Keratinocyte (primary cell): ENCODE results near the gene TENM3. TPM values are rescaled to one million over a fixed set of nuclear protein-coding genes. Genes with fewer than 3 reads are reported as not detected.

Source experiments
- DNase-seq: peaks from one replicate; pipeline ENCODE4 v3.0.0-alpha.2; 2011; ENCODE audit warnings: low read depth, missing footprints, low spot score
- FAIRE-seq: peaks from 2 replicates; lab custom pipeline; 2011; peaks lifted over from hg19 to GRCh38; lab: Jason Lieb, UNC
- H2AFZ ChIP-seq: 2 replicates; pipeline ENCODE4 v1.6.0; 2012; ENCODE audit warnings: low read length, control low read depth, inconsistent platforms; ENCODE audit not compliant: control insufficient read depth
- H3K27ac ChIP-seq: 2 replicates; pipeline ENCODE4 v1.5.1; 2011; ENCODE audit warnings: low read length; ENCODE audit not compliant: control insufficient read depth, insufficient read depth
- H3K27me3 ChIP-seq: 3 replicates; pipeline ENCODE4 v1.6.0; 2011; ENCODE audit warnings: low read length; ENCODE audit not compliant: control insufficient read depth, insufficient read depth; ENCODE audit errors: extremely low read depth
- H3K36me3 ChIP-seq, 2 experiments: 2 replicates in 1 of 2; 3 replicates in 1 of 2; pipeline ENCODE4 v1.5.1; 2011; ENCODE audit warnings: low read length in 2 of 2, mild to moderate bottlenecking in 1 of 2; ENCODE audit not compliant: control insufficient read depth in 2 of 2, insufficient read depth in 2 of 2; ENCODE audit errors: extremely low read depth in 1 of 2
- H3K4me1 ChIP-seq: 3 replicates; pipeline ENCODE4 v1.5.1; 2011; ENCODE audit warnings: low read length; ENCODE audit not compliant: control insufficient read depth, insufficient read depth; ENCODE audit errors: extremely low read depth
- H3K4me2 ChIP-seq: 3 replicates; pipeline ENCODE4 v1.6.0; 2011; ENCODE audit warnings: low read depth, low read length; ENCODE audit not compliant: control insufficient read depth, insufficient read depth; ENCODE audit errors: extremely low read depth
- H3K4me3 ChIP-seq, 3 experiments: fragments of 200-600 bp in 1 of 3; sonication (generic) in 1 of 3; 2 replicates in 2 of 3; 3 replicates in 1 of 3; pipeline ENCODE4 v1.5.1; 2011 to 2016; ENCODE audit warnings: low read length in 3 of 3, mild to moderate bottlenecking in 3 of 3, control low read depth in 2 of 3, inconsistent platforms in 1 of 3, low read depth in 1 of 3, mixed read lengths in 1 of 3, mixed run types in 1 of 3, moderate library complexity in 1 of 3; ENCODE audit not compliant: control insufficient read depth in 2 of 3, insufficient read depth in 2 of 3; ENCODE audit errors: extremely low read depth in 1 of 3
- H3K79me2 ChIP-seq: 2 replicates; pipeline ENCODE4 v1.6.0; 2012; ENCODE audit warnings: low read length; ENCODE audit not compliant: control insufficient read depth, insufficient read depth
- H3K9ac ChIP-seq: 3 replicates; pipeline ENCODE4 v1.6.0; 2011; ENCODE audit warnings: low read length; ENCODE audit not compliant: control insufficient read depth, insufficient read depth; ENCODE audit errors: extremely low read depth
- H3K9me1 ChIP-seq: 3 replicates; pipeline ENCODE4 v1.6.0; 2011; ENCODE audit warnings: low read length; ENCODE audit not compliant: control insufficient read depth, insufficient read depth; ENCODE audit errors: extremely low read depth
- H3K9me3 ChIP-seq: 2 replicates; pipeline ENCODE4 v1.5.1; 2012; ENCODE audit warnings: low read depth, low read length; ENCODE audit not compliant: control insufficient read depth
- H4K20me1 ChIP-seq: 3 replicates; pipeline ENCODE4 v1.6.0; 2011; ENCODE audit warnings: low read length; ENCODE audit not compliant: control insufficient read depth, insufficient read depth; ENCODE audit errors: extremely low read depth
- EZH2 ChIP-seq: IDR thresholded peaks from one replicate; pipeline ENCODE4 v1.6.1; 2012; ENCODE audit warnings: inconsistent platforms, mild to moderate bottlenecking, low read length, moderate library complexity
- dilution Hi-C: fragments of 300-500 bp; cut with MboI; formaldehyde crosslinking; loops from one replicate; pipeline ENCODE4 v1.7.0; 2020; ENCODE audit warnings: low sequenced_read_pairs; ENCODE audit not compliant: extremely low pct_ligation_motif_present
- polyA plus RNA-seq, 5 experiments: library from polyadenylated mRNA; depleted of rRNA in 3 of 5; stranded (reverse) in 3 of 5; stranded (forward) in 1 of 5; unstranded in 1 of 5; fragments of >200 nt; gene quantifications; 1 replicate in 1 of 5; 2 replicates in 3 of 5; 3 replicates in 1 of 5; pipeline versions ENCODE4 v1.2.1 to v1.2.3, GENCODE V29; 2011 to 2012; ENCODE audit warnings: missing spikeins in 2 of 5, low read depth in 1 of 5, low replicate concordance in 1 of 5
- TF ChIP-seq, protein P1 (sequence below), 3 experiments: IDR thresholded peaks in 1 of 3; conservative IDR thresholded peaks in 1 of 3; optimal IDR thresholded peaks in 1 of 3; 2 replicates in 2 of 3; 3 replicates in 1 of 3; pipeline versions ENCODE3 to v1.5.1; 2011; ENCODE audit warnings: low read length in 3 of 3, mild to moderate bottlenecking in 3 of 3, moderate library complexity in 2 of 3, control low read depth in 1 of 3, inconsistent platforms in 1 of 3; ENCODE audit not compliant: insufficient read depth in 2 of 3; ENCODE audit errors: extremely low read depth in 1 of 3

The TENM3 gene
- polyA plus RNA-seq, 1 donor (not counting 4 experiments of a cell fraction or from before 2014, with no cell fraction given), result 17.0 TPM

- Histone ChIP-seq H3K9me1 (no peaks in the 10 kb centered on the region), H3K27me3 (no peaks in the 10 kb centered on the region), H3K9ac (no peak overlapping the region), H4K20me1 (no peaks in the 10 kb centered on the region), H3K36me3 (peaks cover 3 to 5% of the 10 kb centered on the region in 2 experiments), H3K4me2 (no peak overlapping the region), H3K4me1 (peaks cover 33% of the 10 kb centered on the region), H3K4me3 (no peak overlapping the region), H2AFZ (no peak overlapping the region), H3K27ac (no peak overlapping the region), H3K9me3 (peaks cover 6% of the 10 kb centered on the region), H3K79me2 (no peaks in the 10 kb centered on the region)
- no peak for FAIRE-seq
- TF ChIP-seq, protein P1, sequence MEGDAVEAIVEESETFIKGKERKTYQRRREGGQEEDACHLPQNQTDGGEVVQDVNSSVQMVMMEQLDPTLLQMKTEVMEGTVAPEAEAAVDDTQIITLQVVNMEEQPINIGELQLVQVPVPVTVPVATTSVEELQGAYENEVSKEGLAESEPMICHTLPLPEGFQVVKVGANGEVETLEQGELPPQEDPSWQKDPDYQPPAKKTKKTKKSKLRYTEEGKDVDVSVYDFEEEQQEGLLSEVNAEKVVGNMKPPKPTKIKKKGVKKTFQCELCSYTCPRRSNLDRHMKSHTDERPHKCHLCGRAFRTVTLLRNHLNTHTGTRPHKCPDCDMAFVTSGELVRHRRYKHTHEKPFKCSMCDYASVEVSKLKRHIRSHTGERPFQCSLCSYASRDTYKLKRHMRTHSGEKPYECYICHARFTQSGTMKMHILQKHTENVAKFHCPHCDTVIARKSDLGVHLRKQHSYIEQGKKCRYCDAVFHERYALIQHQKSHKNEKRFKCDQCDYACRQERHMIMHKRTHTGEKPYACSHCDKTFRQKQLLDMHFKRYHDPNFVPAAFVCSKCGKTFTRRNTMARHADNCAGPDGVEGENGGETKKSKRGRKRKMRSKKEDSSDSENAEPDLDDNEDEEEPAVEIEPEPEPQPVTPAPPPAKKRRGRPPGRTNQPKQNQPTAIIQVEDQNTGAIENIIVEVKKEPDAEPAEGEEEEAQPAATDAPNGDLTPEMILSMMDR (optimal IDR thresholded peaks at IDR 0.05 in 1 of 3, IDR thresholded peaks at IDR 0.05 in 1 of 3, conservative IDR thresholded peaks at IDR 0.05 in 1 of 3; ENCODE audit: extremely low read depth in 1 of 3, insufficient read depth in 2 of 3, low read length in 3 of 3), result no peak
- no peak for TF ChIP-seq EZH2
- DNase-seq, result no peak
- dilution Hi-C loops, result no loop called here
Measured at GRCh38 chr4:182749667-182750167, 506.5 kb downstream of the TENM3 start.

DNA sequence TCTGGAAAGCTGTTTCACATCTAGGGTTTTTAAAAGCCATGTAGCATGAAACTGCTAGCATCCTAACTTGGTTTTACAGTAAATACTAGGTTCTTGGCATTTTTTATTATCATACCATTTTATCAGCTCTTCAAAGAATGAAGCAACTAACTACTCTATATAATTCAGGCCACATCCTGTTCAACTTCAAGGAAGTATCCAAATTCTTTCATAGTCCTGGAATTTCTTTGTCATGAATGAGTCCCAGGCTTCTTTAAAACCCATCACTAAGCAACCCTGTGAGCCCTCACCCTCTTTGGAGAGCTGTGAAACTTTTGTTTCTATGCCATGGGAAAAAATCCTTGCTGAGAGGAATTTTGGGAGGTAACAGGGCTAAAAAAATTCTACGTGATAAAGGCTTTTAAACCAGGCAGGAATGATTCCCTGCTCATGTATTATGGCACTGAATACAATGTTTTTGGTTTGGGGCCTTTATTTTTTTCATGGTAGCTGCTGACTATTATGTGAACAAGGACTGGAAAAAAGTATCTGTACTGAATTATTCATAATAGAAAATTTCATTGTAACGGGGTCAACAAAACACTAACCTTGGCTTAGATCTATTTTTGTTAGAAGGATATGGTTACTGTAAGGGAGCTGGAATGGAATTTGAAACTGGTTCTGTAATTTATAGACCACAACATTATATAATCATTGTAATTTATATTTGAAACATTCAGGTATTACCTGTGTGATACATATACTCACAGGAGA lies 509.1 kb downstream of the TENM3 start:
- TF ChIP-seq, protein P1 (optimal IDR thresholded peaks at IDR 0.05 in 1 of 3, IDR thresholded peaks at IDR 0.05 in 1 of 3, conservative IDR thresholded peaks at IDR 0.05 in 1 of 3; ENCODE audit: extremely low read depth in 1 of 3, insufficient read depth in 2 of 3, low read length in 3 of 3), result no peak
- TF ChIP-seq EZH2, result no peak
- Histone ChIP-seq H3K9ac (no peak overlapping the region), H3K9me3 (no peaks in the 10 kb centered on the region), H3K27ac (peak overlapping the region; percentile 36), H3K4me1 (peaks cover 31% of the 10 kb centered on the region), H2AFZ (no peak overlapping the region), H3K36me3 (peaks cover 4 to 8% of the 10 kb centered on the region in 2 experiments), H3K79me2 (no peaks in the 10 kb centered on the region), H3K9me1 (no peaks in the 10 kb centered on the region), H4K20me1 (no peaks in the 10 kb centered on the region), H3K27me3 (no peaks in the 10 kb centered on the region), H3K4me3 (no peak overlapping the region), H3K4me2 (peak overlapping the region; percentile 23)
- dilution Hi-C loops, result no loop called here
- FAIRE-seq (no peak), DNase-seq (no peak)
